BJ (cell line): ENCODE measurements around the gene WNT4. TPM values are rescaled to one million over a fixed set of nuclear protein-coding genes. Genes with fewer than 3 reads are reported as not detected.

Experiments used
- CTCF ChIA-PET: fragments of 350-600 bp; formaldehyde crosslinking; extraction: SDS; loops from one replicate; lab custom pipeline; 2021; ENCODE audit warnings: antibody characterized with exemption, inconsistent platforms; lab: Yijun Ruan, JAX
- POLR2A ChIA-PET: fragments of 300-600 bp; sonication (Branson Sonifier 250); formaldehyde crosslinking; extraction: SDS; loops from one replicate; lab custom pipeline; 2021; ENCODE audit warnings: antibody characterized with exemption; lab: Charles Lee
- DNase-seq: peaks from one replicate; pipeline ENCODE4 v3.0.0-alpha.2; 2011; ENCODE audit warnings: low read depth
- H3K27me3 ChIP-seq: 2 replicates; pipeline ENCODE4 v1.6.0; 2011; ENCODE audit warnings: low read length; ENCODE audit not compliant: control insufficient read depth, insufficient read depth
- H3K36me3 ChIP-seq: 2 replicates; pipeline ENCODE4 v1.5.1; 2011; ENCODE audit warnings: low read length; ENCODE audit not compliant: control insufficient read depth, insufficient read depth
- H3K4me3 ChIP-seq: 2 replicates; pipeline ENCODE4 v1.5.1; 2011; ENCODE audit warnings: low read depth, mild to moderate bottlenecking, control low read depth, low read length
- polyA plus RNA-seq: library from polyadenylated mRNA; depleted of rRNA; stranded (reverse); fragments of >200 nt; gene quantifications from 2 replicates; pipeline ENCODE4 v1.2.3, GENCODE V29; 2011
- TF ChIP-seq, protein P1 (sequence below): IDR thresholded peaks from 2 replicates; pipeline ENCODE4 v1.5.1; 2011; ENCODE audit warnings: low read depth, mild to moderate bottlenecking, control low read depth, inconsistent platforms, low read length, moderate library complexity; ENCODE audit not compliant: insufficient read depth

The WNT4 gene
- polyA plus RNA-seq, 1 experiment: 0.13 TPM

DNA sequence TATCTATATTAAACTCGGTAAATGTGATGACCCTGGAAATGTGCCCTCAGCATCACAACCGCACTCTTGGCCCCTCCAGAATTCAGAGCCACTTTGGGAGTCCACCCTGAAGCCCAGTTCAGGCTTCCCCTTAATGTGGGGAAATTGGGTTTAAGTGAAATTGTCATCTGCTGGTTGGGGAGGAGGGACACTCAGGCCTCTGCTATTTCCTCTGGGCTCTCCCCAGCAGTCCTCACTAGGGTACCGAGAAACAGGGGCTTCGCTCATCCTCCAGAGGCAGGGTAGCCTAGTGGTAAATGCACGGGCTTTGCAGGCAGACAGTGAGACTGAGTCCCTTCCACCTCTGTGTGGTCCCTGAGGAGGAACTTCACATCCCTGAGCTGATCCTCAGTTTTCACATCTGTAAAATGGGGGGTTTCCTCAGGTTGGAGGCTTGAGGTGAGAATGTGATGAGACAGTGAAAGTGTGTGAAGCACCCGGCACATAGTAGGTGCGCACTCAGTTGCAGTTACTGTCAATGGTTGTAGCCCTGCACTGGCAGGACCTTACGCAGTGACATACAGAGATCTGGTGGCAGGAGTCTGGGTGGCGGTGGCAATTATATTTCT, 14.6 kb upstream of the WNT4 start:
- Histone ChIP-seq H3K36me3 (no peaks in the 10 kb centered on the region), H3K27me3 (peaks cover 3% of the 10 kb centered on the region; the same call in 1 of the 2 replicates), H3K4me3 (no peak overlapping the region)
- POLR2A ChIA-PET: no interaction called here
- no peak for DNase-seq
- TF ChIP-seq, protein P1, sequence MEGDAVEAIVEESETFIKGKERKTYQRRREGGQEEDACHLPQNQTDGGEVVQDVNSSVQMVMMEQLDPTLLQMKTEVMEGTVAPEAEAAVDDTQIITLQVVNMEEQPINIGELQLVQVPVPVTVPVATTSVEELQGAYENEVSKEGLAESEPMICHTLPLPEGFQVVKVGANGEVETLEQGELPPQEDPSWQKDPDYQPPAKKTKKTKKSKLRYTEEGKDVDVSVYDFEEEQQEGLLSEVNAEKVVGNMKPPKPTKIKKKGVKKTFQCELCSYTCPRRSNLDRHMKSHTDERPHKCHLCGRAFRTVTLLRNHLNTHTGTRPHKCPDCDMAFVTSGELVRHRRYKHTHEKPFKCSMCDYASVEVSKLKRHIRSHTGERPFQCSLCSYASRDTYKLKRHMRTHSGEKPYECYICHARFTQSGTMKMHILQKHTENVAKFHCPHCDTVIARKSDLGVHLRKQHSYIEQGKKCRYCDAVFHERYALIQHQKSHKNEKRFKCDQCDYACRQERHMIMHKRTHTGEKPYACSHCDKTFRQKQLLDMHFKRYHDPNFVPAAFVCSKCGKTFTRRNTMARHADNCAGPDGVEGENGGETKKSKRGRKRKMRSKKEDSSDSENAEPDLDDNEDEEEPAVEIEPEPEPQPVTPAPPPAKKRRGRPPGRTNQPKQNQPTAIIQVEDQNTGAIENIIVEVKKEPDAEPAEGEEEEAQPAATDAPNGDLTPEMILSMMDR: no peak
- CTCF ChIA-PET: no interaction called here

DNA sequence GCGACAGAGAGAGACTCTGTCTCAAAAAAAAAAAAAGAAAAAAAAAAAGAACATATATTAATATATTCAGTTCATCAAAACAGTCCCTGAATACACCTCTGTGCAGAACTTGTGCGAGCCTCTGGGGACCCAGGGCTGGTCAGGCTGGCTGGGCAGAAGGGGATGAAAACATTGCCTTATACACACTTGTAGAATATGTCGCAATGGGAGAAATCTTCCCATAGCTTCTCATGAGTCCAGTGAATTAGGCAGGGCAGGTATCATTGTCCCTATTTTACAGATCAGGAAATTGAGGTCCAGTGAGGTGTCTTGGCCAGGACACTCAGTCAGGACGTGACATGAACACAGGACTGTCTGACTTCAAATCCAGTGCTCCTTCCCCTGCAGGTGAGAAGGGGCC, 12.6 kb upstream of the WNT4 start:
- peaks cover 2% of the 10 kb centered on the region; the same call in 1 of the 2 replicates for H3K27me3 ChIP-seq
- TF ChIP-seq, protein P1: no peak
- CTCF ChIA-PET: no interaction called here

DNA sequence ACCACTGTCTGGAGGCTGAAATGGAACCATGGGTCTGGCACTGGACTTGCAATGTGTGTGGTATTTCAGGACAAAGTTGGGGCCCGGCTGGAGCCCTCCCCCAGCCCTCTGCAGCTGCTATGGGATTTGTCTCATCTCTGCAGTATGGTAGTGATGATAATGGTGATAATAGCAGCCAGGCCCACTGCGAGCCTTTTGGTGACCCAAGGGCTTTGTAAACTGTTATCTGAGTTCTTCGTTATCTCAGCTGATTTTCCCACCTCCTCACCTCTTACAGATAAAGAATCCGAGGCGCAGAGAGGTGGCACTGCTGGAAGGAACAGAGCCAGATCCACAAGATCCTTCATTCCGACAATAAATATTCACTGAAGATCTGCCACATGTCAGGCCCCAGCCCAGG, 11.7 kb upstream of the WNT4 start:
- ChIA-PET CTCF (no interaction called here), POLR2A (no interaction called here)
- TF ChIP-seq, protein P1: no peak
- peaks cover 2% of the 10 kb centered on the region; the same call in 1 of the 2 replicates for H3K27me3 ChIP-seq
- H3K4me3 ChIP-seq: no peak overlapping the region
- no peak for DNase-seq
- no peaks in the 10 kb centered on the region for H3K36me3 ChIP-seq

More for the DNA sequence above, 12.6 kb upstream of the WNT4 start:
- POLR2A ChIA-PET: no interaction called here
- Histone ChIP-seq H3K36me3 (no peaks in the 10 kb centered on the region), H3K4me3 (no peak overlapping the region)
- DNase-seq: no peak

DNA sequence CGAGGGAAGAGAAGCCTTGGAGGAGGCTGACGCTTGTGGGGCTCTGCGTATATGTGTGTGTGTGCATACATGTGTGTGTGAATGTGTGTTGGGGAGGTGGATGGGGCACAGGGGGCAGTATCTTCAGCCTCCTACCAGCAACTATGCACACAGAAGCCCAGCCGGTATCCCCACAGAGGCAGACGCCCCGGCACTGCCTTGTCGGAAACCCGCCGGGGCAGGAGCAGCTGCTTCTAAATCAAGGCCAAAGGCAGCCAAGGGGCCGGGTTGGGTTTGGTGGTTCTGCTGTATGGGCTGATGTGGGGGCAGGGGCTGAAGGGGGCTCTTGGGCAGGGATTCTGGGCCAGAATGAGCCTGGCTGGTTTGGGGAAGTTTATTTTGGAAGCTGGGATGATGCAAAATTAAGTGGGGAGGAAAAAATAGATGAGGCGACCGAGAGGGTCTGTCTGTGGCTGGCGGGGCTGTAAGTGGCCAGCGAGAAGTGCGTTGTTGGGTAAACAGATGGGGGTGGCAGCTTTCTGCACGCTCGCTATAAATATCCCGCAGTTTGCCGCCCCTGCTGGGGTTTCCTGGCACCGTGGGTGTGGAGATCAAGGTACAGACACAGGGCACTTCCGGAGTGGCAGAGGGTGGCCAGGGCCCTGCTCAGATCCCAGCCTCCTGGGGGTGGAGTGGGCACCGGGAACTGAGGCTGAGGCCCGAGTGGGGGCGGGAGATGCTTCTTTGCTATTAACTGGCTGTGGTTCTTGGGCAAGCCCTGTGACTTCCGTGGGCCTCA, 11.0 kb upstream of the WNT4 start:
- TF ChIP-seq, protein P1: no peak
- no peaks in the 10 kb centered on the region for H3K36me3 ChIP-seq
- H3K4me3 ChIP-seq: no peak overlapping the region
- POLR2A ChIA-PET: no interaction called here
- CTCF ChIA-PET: interaction anchor here (0.8 kb wide), 1 partner anchor 262 kb away, joined by 4 read pairs; no protein-coding TSS in a partner anchor
- no peak for DNase-seq
- peaks cover 2% of the 10 kb centered on the region; the same call in 1 of the 2 replicates for H3K27me3 ChIP-seq

DNA sequence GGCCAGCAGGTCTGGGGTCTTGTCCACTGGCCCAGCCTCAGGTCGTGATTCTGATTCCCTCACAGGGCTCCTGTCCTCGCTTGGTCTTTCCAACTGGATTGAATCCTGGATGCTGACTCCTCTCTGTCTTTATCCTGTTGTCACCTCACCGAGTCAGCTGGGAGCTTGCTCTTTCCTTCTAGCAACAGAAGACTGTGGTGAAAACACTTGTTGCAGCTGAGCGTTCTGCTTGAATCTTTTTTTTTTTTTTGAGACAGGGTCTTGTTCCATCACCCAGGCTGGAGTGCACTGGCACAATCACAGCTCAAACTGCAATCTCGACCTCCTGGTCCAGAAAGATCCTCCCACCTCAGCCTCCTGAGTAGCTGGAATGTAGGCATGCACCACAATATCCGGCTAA, 8.0 kb upstream of the WNT4 start:
- TF ChIP-seq, protein P1: no peak
- DNase-seq: no peak
- ChIA-PET CTCF (no interaction called here), POLR2A (interaction anchor here (0.6 kb wide), 1 partner anchor 53 kb away, joined by 3 read pairs; no protein-coding TSS in a partner anchor)
- Histone ChIP-seq H3K36me3 (no peaks in the 10 kb centered on the region), H3K4me3 (no peak overlapping the region), H3K27me3 (peaks cover 9% of the 10 kb centered on the region)
